Fibroblast of skin of right quadriceps (primary cell): ENCODE data around the gene PRRC2B.

ENCODE experiments used
- DNase-seq: peaks from one replicate; pipeline ENCODE4 v3.0.0-alpha.2; 2013

Gene PRRC2B

GRCh38 chr9:131474711-131475110 is 80.8 kb downstream of the PRRC2B start:
- DNase-seq, result no peak

GRCh38 chr9:131475111-131475955 is 81.4 kb downstream of the PRRC2B start:
- no peak for DNase-seq

DNA sequence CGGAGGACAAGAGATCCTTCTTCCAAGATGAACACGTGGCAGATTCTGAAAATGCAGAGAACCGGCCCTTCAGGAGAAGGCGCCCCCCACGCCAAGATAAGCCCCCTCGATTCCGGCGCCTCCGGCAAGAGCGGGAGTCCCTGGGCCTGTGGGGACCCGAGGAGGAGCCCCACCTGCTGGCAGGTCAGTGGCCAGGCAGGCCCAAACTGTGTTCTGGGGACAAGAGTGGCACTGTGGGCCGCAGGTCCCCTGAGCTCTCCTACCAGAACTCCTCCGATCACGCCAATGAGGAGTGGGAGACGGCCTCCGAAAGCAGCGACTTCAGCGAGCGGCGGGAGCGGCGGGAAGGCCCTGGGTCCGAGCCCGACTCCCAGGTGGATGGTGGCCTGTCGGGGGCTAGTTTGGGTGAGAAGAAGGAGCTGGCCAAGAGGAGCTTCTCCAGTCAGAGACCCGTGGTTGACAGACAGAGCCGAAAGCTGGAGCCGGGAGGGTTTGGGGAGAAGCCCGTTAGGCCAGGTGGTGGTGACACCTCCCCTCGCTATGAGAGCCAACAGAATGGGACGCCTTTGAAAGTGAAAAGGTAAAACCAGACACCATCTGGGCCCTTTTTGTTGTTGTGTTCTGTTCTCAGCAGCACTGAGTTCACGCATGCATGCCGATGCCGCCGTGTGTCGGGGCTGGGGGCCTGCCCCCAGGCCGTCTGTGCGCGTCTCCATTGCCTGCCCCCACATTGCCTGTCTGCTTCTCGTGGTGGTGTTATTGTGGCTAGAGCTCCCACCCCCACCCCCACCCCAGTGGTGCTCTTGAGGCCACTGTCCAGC is 82.3 kb downstream of the PRRC2B start:
- DNase-seq, result no peak

DNA sequence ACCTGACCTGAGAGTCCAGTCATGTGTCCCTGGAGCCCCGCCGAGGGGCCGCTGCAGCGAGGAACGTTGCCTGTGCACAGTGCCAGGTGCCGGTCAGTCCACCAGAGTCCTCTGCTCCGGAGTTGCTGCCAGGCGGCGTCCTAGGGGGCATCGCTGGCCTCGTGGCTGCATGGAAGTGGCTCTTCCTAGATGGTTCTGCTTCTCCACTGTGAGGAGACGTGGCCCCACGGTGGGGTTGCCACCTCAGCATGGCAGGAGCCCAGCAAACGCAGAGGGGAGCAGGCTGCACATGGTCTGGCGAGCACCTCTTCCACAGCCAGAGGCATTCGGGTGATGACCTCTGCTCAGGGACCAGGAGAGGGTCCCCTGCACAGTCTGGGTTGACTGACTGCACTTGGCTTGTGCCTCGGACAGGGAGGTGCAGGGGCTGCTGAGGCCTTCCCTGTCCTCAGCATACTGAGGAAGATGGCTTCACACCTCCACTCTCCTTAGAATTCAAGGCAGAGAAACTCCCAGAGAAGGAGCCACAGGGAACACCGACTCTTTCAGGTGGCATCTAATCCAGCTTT is 83.0 kb downstream of the PRRC2B start:
- no peak for DNase-seq

DNA sequence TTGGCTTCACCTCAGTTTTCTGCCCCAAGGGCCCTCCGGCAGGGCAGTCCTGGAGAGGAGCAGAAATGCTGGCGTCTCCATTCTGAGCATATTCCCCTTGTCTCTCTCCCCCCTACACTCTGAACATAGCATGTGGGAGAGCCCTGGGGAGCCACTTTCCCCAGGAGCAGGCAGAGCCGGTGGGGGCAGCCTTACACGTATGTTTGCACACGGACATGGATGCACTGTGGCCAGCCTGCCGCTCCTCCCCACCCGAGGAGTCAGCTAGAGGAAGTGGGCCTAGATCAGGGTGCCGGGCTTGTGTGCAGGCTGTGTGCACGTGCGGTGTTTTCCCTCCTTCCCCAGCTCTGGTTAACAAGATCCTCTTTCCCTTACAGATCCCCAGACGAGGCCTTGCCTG is 83.5 kb downstream of the PRRC2B start:
- no peak for DNase-seq

- no peak for DNase-seq
Observed at GRCh38 chr9:131477816-131478419, 84.0 kb downstream of the PRRC2B start.

GRCh38 chr9:131478421-131478868 is 84.6 kb downstream of the PRRC2B start:
- peak; percentile 33 for DNase-seq

DNA sequence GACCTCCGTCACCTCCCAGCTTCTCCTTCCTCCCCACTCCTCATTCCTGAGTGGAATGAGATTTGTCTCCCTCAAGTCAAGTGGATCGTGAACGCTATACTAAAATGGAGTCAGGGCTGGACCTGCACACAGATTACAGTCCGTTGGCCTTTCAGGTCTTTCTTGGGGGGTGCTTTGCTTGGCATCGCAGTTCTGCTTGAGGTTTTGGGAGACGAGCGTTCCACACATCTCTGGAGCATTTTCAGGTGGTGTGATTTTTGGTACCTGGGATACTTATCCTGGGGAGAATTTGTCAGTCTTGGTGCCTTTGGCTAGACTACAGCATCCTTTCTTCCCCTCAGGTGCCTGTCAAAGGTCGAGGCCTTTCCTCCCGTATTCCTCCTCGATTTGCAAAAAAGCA is 85.0 kb downstream of the PRRC2B start:
- DNase-seq, result no peak

GRCh38 chr9:131480258-131480657 is 86.4 kb downstream of the PRRC2B start:
- DNase-seq, result no peak

DNA sequence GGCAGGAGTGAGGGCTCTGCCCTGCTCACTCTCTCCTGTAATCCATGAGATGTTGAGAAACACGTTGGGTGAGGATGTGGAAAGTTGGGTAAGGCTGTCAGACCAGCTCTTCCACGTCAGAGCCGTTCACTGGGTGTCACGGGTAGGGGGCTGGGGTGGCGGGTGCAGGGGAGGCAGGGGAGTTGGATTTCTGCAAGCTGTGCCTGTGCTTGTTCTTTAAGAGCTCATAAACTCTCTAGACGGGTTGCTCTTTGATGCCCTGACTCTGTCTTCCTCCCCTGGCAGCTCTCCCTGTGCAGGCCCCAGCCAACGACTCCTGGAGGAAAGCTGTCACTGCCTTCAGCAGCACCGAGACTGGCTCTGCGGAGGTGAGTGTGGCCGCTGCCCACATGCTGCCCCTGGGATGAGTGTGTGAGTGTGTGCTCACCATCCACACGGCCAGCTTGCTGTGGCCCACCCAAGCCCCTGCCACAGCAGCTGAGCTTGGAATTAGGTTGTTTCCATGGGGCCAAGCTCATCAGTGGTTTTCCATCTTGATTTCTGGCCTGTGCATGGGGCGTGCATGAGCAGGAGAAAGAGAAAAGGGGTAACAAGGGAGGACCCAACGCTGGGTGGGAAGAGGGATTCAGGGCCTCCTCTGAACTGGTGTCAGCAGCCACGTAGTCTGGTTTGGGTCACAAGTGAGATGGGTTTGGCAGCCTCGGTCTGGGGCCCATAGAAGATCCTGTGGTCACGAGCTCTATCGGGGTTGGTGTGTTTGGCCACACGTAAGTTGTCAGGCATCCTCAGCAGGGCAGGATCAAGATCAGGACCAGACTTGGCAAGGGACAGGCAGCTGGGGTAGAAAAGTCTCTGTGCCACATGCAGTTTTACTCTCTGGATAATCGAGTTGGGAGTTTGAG is 87.8 kb downstream of the PRRC2B start:
- no peak for DNase-seq

- no peak for DNase-seq
Observed at GRCh38 chr9:131482343-131483006, 88.6 kb downstream of the PRRC2B start.

- DNase-seq, result no peak
Observed at GRCh38 chr9:131483319-131484050, 89.6 kb downstream of the PRRC2B start.

GRCh38 chr9:131484051-131484445 is 90.2 kb downstream of the PRRC2B start:
- no peak for DNase-seq

DNA sequence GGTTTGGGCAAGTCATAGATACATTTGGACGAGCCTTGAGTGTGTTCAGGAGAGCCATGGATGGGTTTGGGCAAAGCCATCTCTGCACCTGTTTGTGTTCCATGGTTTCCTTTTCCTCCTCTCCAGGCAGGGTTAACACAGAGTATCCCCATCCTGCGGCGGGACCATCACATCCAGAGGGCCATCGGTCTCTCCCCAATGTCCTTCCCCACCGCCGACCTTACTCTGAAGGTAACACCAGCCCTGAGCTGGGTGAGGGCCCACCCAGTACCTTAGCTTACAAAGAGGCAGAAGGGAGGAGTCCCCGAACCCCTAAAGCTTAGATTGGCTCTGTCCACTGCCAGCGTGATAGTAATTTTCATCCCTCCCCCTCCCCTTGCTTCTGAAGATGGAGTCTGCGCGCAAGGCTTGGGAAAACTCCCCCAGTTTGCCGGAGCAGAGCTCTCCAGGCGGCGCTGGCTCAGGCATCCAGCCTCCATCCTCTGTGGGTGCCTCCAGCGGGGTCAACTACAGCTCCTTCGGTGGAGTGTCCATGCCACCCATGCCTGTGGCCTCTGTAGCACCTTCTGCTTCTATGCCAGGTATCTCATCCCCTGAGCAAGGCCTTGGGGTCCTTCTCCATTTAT is 90.8 kb downstream of the PRRC2B start:
- DNase-seq, result no peak

GRCh38 chr9:131485206-131485605 is 91.3 kb downstream of the PRRC2B start:
- DNase-seq, result no peak

- DNase-seq, result no peak
Observed at GRCh38 chr9:131485728-131486422, 92.0 kb downstream of the PRRC2B start.

GRCh38 chr9:131487001-131487400 is 93.1 kb downstream of the PRRC2B start:
- no peak for DNase-seq

- DNase-seq, result peak; percentile 25
Observed at GRCh38 chr9:131487621-131488031, 93.7 kb downstream of the PRRC2B start.

DNA sequence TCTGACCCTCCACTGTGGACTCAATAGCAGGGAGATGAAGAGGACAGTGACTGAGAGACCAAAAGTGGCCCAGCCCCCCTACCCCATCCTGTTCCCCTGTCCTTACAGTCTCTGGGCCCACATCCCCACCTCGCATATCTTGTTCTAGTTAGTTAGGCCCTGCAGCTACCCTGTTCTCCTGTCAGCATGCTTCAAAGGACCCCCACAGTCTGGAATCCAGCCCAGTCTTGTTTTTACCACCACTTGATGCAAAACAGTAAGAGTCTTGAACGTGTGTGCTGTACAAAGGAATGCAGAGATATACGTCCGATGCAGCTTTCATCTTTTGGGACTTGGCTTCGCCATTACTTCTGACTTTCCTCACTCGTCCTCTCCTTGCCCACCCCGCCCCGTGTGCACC is 96.6 kb downstream of the PRRC2B start:
- no peak for DNase-seq
